HG03378 (cell line): ENCODE measurements around the gene TUBAL3.
"Not testable (repeated sequence)": the region's sequence is repeated elsewhere in the genome, so short reads cannot be mapped to it uniquely, and the experiment has no call there.

Experiments used
- ATAC-seq: cut with Tn5 transposase; IDR thresholded peaks from one replicate; pipeline ENCODE4 v1.9.1; 2021; ENCODE audit warnings: mild to moderate bottlenecking, moderate library complexity; ENCODE audit not compliant: unreplicated experiment

Gene TUBAL3

GRCh38 chr10:5381187-5381586 lies 23.4 kb downstream of the TUBAL3 start:
- ATAC-seq = no peak

GRCh38 chr10:5380395-5380794 lies 24.2 kb downstream of the TUBAL3 start:
- not testable (repeated sequence) for ATAC-seq

- ATAC-seq = not testable (repeated sequence)
These were observed 25.4 kb downstream of the TUBAL3 start for GRCh38 chr10:5379202-5379601.

GRCh38 chr10:5376450-5376849 lies 28.2 kb downstream of the TUBAL3 start:
- ATAC-seq = no peak

- no peak for ATAC-seq
These were observed 30.6 kb downstream of the TUBAL3 start for GRCh38 chr10:5373891-5374611.

GRCh38 chr10:5373307-5373706 lies 31.3 kb downstream of the TUBAL3 start:
- no peak for ATAC-seq

- no peak for ATAC-seq
These were observed 33.9 kb downstream of the TUBAL3 start for GRCh38 chr10:5370493-5371352.

- ATAC-seq = no peak
These were observed 35.1 kb downstream of the TUBAL3 start for GRCh38 chr10:5369362-5370158.

GRCh38 chr10:5365928-5366327 lies 38.7 kb downstream of the TUBAL3 start:
- ATAC-seq = no peak

- ATAC-seq = no peak
These were observed 39.7 kb downstream of the TUBAL3 start, which contains the start of gene UCN3 for GRCh38 chr10:5364890-5365338. Gene UCN3, plus strand, starts transcription at chr10:5364966. Its CDS starts 8,755 bp downstream, at chr10:5373721.

GRCh38 chr10:5364374-5364773 lies 40.3 kb downstream of the TUBAL3 start:
- ATAC-seq = no peak

- no peak for ATAC-seq
These were observed 41.8 kb downstream of the TUBAL3 start for GRCh38 chr10:5362873-5363272.

GRCh38 chr10:5361966-5362365 lies 42.7 kb downstream of the TUBAL3 start:
- no peak for ATAC-seq

GRCh38 chr10:5360318-5360915 lies 44.2 kb downstream of the TUBAL3 start:
- no peak for ATAC-seq

GRCh38 chr10:5356302-5356763 lies 48.3 kb downstream of the TUBAL3 start:
- ATAC-seq = no peak

GRCh38 chr10:5355594-5356301 lies 48.9 kb downstream of the TUBAL3 start:
- ATAC-seq = no peak

GRCh38 chr10:5354068-5354467 lies 50.6 kb downstream of the TUBAL3 start:
- ATAC-seq = peak; percentile 63

- ATAC-seq = no peak
These were observed 55.3 kb downstream of the TUBAL3 start for GRCh38 chr10:5349362-5349761.

GRCh38 chr10:5346881-5347280 lies 57.7 kb downstream of the TUBAL3 start:
- ATAC-seq = no peak

GRCh38 chr10:5344746-5345145 lies 59.9 kb downstream of the TUBAL3 start:
- ATAC-seq = no peak
